CD14-positive monocyte (primary cell): ENCODE results near the gene EBF3. TPM values are rescaled to one million over a fixed set of nuclear protein-coding genes. Genes with fewer than 3 reads are reported as not detected.

Experiments
- DNase-seq, 3 donors: peaks; one replicate each; pipeline ENCODE4 v3.0.0-alpha.2; 2011 to 2022
- H2AFZ ChIP-seq: 2 replicates; pipeline ENCODE4 v1.6.0; 2012; ENCODE audit warnings: mild to moderate bottlenecking, low read depth, low read length, inconsistent platforms; ENCODE audit not compliant: insufficient read depth, poor library complexity, severe bottlenecking
- H3K27ac ChIP-seq, 2 donors: 1 replicate in 1 of 2; 2 replicates in 1 of 2; pipeline ENCODE4 v1.5.1; 2012 to 2013; ENCODE audit warnings: low read length in 2 of 2, control low read depth in 1 of 2, inconsistent platforms in 1 of 2, low read depth in 1 of 2, mild to moderate bottlenecking in 1 of 2
- H3K27me3 ChIP-seq, 2 donors: one replicate each; pipeline versions ENCODE4 v1.6.0 to v1.6.1; 2011 to 2013; ENCODE audit warnings: low read length in 2 of 2; ENCODE audit not compliant: control insufficient read depth in 2 of 2, insufficient read depth in 2 of 2
- H3K36me3 ChIP-seq, 2 donors: replicated peaks in 1 of 2; 1 replicate in 1 of 2; 2 replicates in 1 of 2; pipeline versions ENCODE4 v1.5.1 to v1.6.1; 2012 to 2013; ENCODE audit warnings: low read length in 2 of 2, control low read depth in 1 of 2, inconsistent platforms in 1 of 2, mild to moderate bottlenecking in 1 of 2; ENCODE audit not compliant: insufficient read depth in 2 of 2, control insufficient read depth in 1 of 2
- H3K4me1 ChIP-seq, 2 donors: 1 replicate in 1 of 2; 2 replicates in 1 of 2; pipeline versions ENCODE4 v1.5.1 to v1.6.1; 2012 to 2013; ENCODE audit warnings: low read length in 2 of 2, control low read depth in 1 of 2, inconsistent platforms in 1 of 2, mild to moderate bottlenecking in 1 of 2, moderate library complexity in 1 of 2; ENCODE audit not compliant: insufficient read depth in 2 of 2, control insufficient read depth in 1 of 2
- H3K4me2 ChIP-seq: replicated peaks from 2 replicates; pipeline ENCODE3; 2012; ENCODE audit warnings: low read length, moderate library complexity, mild to moderate bottlenecking; ENCODE audit not compliant: poor library complexity, severe bottlenecking; ENCODE audit errors: extremely low read depth
- H3K4me3 ChIP-seq, 3 experiments: fragments of 200-600 bp in 1 of 3; sonication (generic) in 1 of 3; replicated peaks in 1 of 3; 1 replicate in 2 of 3; 2 replicates in 1 of 3; pipeline ENCODE4 v1.5.1; 2011 to 2013; ENCODE audit warnings: low read length in 3 of 3, mild to moderate bottlenecking in 3 of 3, control low read depth in 2 of 3, low read depth in 2 of 3, inconsistent platforms in 1 of 3, moderate library complexity in 1 of 3
- H3K79me2 ChIP-seq: 2 replicates; pipeline ENCODE4 v1.6.0; 2012; ENCODE audit warnings: mild to moderate bottlenecking, control low read depth, inconsistent platforms, low read length, moderate library complexity; ENCODE audit not compliant: insufficient read depth
- H3K9ac ChIP-seq: 2 replicates; pipeline ENCODE4 v1.6.0; 2017; ENCODE audit warnings: low read length, mild to moderate bottlenecking; ENCODE audit not compliant: insufficient read depth, poor library complexity, severe bottlenecking
- H3K9me3 ChIP-seq, 2 donors: replicated peaks in 1 of 2; 1 replicate in 1 of 2; 2 replicates in 1 of 2; pipeline versions ENCODE4 v1.5.1 to v1.6.1; 2012 to 2013; ENCODE audit warnings: low read length in 2 of 2, control low read depth in 1 of 2; ENCODE audit not compliant: control insufficient read depth in 1 of 2, insufficient read depth in 1 of 2
- H4K20me1 ChIP-seq: 2 replicates; pipeline ENCODE4 v1.6.0; 2012; ENCODE audit warnings: mild to moderate bottlenecking, low read length, control low read depth, moderate library complexity; ENCODE audit not compliant: insufficient read depth
- H3K27ac Mint-ChIP-seq, 7 donors: one replicate each; pipeline ENCODE4 v1.8.0; 2020; ENCODE audit warnings: mild to moderate bottlenecking in 7 of 7, mixed read lengths in 7 of 7, moderate library complexity in 6 of 7, inconsistent platforms in 2 of 7
- H3K27me3 Mint-ChIP-seq, 3 donors: one replicate each; pipeline ENCODE4 v1.8.0; 2021 to 2022; ENCODE audit warnings: low read depth in 3 of 3, mild to moderate bottlenecking in 3 of 3, mixed read lengths in 3 of 3, moderate library complexity in 3 of 3, inconsistent platforms in 1 of 3
- H3K36me3 Mint-ChIP-seq, 2 donors: one replicate each; pipeline ENCODE4 v1.8.0; 2020; ENCODE audit warnings: mixed read lengths in 2 of 2, inconsistent platforms in 1 of 2, mild to moderate bottlenecking in 1 of 2
- H3K4me1 Mint-ChIP-seq: one replicate; pipeline ENCODE4 v1.8.0; 2020; ENCODE audit warnings: mild to moderate bottlenecking, mixed read lengths
- H3K4me3 Mint-ChIP-seq, 2 donors: one replicate each; pipeline ENCODE4 v1.8.0; 2020; ENCODE audit warnings: mild to moderate bottlenecking in 2 of 2, mixed read lengths in 2 of 2, moderate library complexity in 1 of 2
- H3K9me3 Mint-ChIP-seq, 7 donors: one replicate each; pipeline ENCODE4 v1.8.0; 2020 to 2022; ENCODE audit warnings: mixed read lengths in 7 of 7, mild to moderate bottlenecking in 6 of 7, moderate library complexity in 6 of 7, inconsistent platforms in 2 of 7
- CTCF ChIP-seq: fragments of 200-600 bp; IDR thresholded peaks from one replicate; pipeline ENCODE4 v1.8.0; 2022; ENCODE audit warnings: antibody characterized with exemption, mild to moderate bottlenecking
- WGBS: methylation state at CpG from one replicate; pipeline ENCODE4 v1.1.5; 2013; ENCODE audit warnings: missing lambda C conversion rate; ENCODE audit not compliant: insufficient coverage; 5-methylcytosine and 5-hydroxymethylcytosine counted together
- intact Hi-C, 2 donors: fragments of 100-400 bp; cut with micrococcal nuclease; formaldehyde crosslinking; loops; one replicate each; pipeline versions ENCODE4 v1.15.0 to v1.15.1; 2023
- polyA plus RNA-seq, 3 donors: library from polyadenylated mRNA; depleted of rRNA in 1 of 3; unstranded in 2 of 3; stranded (reverse) in 1 of 3; fragments of 300-500 nt in 2 of 3; fragments of >200 nt in 1 of 3; fragmentation: Illumina TruSeq in 2 of 3; gene quantifications; 1 replicate in 2 of 3; 2 replicates in 1 of 3; pipeline ENCODE4 v1.2.3, GENCODE V29; 2012 to 2021

Gene EBF3
- polyA plus RNA-seq, 3 donors: not detected

- Mint-ChIP-seq H3K9me3 (peaks cover 0 to 1% (median 0%) of the 10 kb centered on the region in 7 donors), H3K36me3 (no peaks in the 10 kb centered on the region), H3K27me3 (peaks cover 27 to 34% (median 33%) of the 10 kb centered on the region in 3 donors), H3K4me1 (peaks cover 2% of the 10 kb centered on the region), H3K27ac (no peak overlapping the region), H3K4me3 (no peak overlapping the region)
- Histone ChIP-seq H3K79me2 (no peaks in the 10 kb centered on the region), H3K4me1 (no peaks in the 10 kb centered on the region), H3K27me3 (peaks cover 0 to 9% of the 10 kb centered on the region in 2 donors), H3K9me3 (no peaks in the 10 kb centered on the region), H3K4me2 (no peak overlapping the region), H3K4me3 (no peak overlapping the region), H3K9ac (no peak overlapping the region), H3K36me3 (no peaks in the 10 kb centered on the region), H3K27ac (no peak overlapping the region), H4K20me1 (no peaks in the 10 kb centered on the region), H2AFZ (no peak overlapping the region)
- no peak for TF ChIP-seq CTCF
- 97% methylated on average over 9 of the region's 9 CpGs for WGBS
- DNase-seq: no peak
- intact Hi-C loops: no loop called here
These were observed 14.7 kb downstream of the EBF3 start for GRCh38 chr10:129949411-129949810.

GRCh38 chr10:129946859-129947258 is 17.2 kb downstream of the EBF3 start:
- Histone ChIP-seq H3K79me2 (no peaks in the 10 kb centered on the region), H3K27me3 (no peaks in the 10 kb centered on the region), H3K4me3 (no peak overlapping the region), H3K9ac (no peak overlapping the region), H3K4me2 (no peak overlapping the region), H3K27ac (no peak overlapping the region), H4K20me1 (no peaks in the 10 kb centered on the region), H2AFZ (no peak overlapping the region), H3K4me1 (no peaks in the 10 kb centered on the region), H3K9me3 (no peaks in the 10 kb centered on the region), H3K36me3 (no peaks in the 10 kb centered on the region)
- no peak for DNase-seq
- intact Hi-C loops: no loop called here
- WGBS: 86% methylated on average over 3 of the region's 14 CpGs
- H3K27ac Mint-ChIP-seq: no peak overlapping the region
- no peak overlapping the region for H3K4me3 Mint-ChIP-seq
- no peaks in the 10 kb centered on the region for H3K36me3 Mint-ChIP-seq
- no peaks in the 10 kb centered on the region for H3K9me3 Mint-ChIP-seq
- no peak for TF ChIP-seq CTCF
- peaks cover 2% of the 10 kb centered on the region for H3K4me1 Mint-ChIP-seq
- peaks cover 17 to 24% (median 21%) of the 10 kb centered on the region in 3 donors for H3K27me3 Mint-ChIP-seq
